ENCODE results near the gene SLC1A5. TPM values are rescaled to one million over a fixed set of nuclear protein-coding genes. Genes with fewer than 3 reads are reported as not detected.

Gene SLC1A5
- 249 and 272 TPM in 2 replicates for total RNA-seq (2014; rRNA removed; shearing (Covaris generic))
- 103 and 109 TPM in 2 replicates for polyA plus RNA-seq (2016; fragmentation: Nextera tagmentation; extraction: Ambion mirVana)
- long read RNA-seq, transcript SLC1A5-205 (7 exons, 2,031 nt) = minor isoform, 13 of 131 reads
- long read RNA-seq, transcript SLC1A5-203 (8 exons, 2,882 nt) = major isoform, 96 of 131 reads
- long read RNA-seq, partial matches to known transcripts = 9 of 131 reads
- long read RNA-seq, other reads (novel, unspliced or antisense) = 9 of 131 reads

DNA sequence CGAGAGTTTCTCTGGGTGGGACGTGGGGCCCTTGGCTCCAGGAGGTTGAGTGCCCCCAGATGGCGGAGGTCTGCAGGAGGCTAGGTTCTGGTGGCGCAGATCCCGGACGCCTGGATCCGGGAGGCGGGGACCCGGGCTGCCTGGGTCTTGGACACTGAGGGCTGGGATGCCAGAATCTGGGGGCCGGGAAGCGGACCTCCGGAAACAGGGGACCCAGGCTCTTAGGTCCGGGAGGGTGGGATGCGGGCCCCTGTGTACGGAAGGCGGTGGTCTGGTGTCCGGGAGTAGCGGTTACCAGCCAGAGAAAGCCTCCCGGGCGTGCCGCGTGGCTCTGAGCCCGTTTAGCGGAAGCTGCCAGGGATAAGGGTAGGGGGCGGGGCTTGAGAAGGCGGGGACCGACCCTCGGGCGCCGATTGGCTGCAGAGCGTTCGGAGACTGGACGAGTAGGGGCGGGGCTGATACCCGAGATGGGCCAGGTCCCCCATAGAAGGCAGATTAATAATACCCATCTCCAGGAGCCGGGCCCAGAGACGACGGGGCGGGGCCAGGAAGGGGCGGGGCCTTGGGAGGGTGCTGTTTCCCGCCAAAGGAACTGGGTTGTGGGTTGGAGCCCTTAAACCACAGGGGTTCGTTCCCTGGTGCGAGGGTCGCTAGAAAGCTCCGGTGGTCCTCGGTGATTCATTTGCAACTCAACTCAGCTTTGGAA is at the start of gene SLC1A5:
Gene SLC1A5 (minus strand): TSS at position 333 of the 706 bp plus-strand sequence. CDS start 629 bp downstream, outside the sequence.
- peak; percentile 74 for ATAC-seq
- no peak for TF ChIP-seq JUNB (IDR thresholded peaks at IDR 0.05; ENCODE audit: unreplicated experiment)
- no peak for TF ChIP-seq STAT1 (IDR thresholded peaks at IDR 0.05; ENCODE audit: unreplicated experiment)
- TF ChIP-seq ZNF462 (CRISPR knock-in tag; IDR thresholded peaks at IDR 0.05) = no peak
- TF ChIP-seq EZH2phosphoT487 (IDR thresholded peaks at IDR 0.05; ENCODE audit: unreplicated experiment) = no peak
- no peak for TF ChIP-seq ZNF331 (CRISPR knock-in tag; IDR thresholded peaks at IDR 0.05; ENCODE audit: low read depth)
- no peak for TF ChIP-seq CREB1 (CRISPR knock-in tag; IDR thresholded peaks at IDR 0.05; ENCODE audit: low read depth)
- no peak for TF ChIP-seq EZH2 (IDR thresholded peaks at IDR 0.05; ENCODE audit: low read depth, unreplicated experiment)
- TF ChIP-seq ETS1 (IDR thresholded peaks at IDR 0.05) = peak; percentile 61; the same call in 1 of the 2 replicates
- TF ChIP-seq ZNF114 (CRISPR knock-in tag; IDR thresholded peaks at IDR 0.05) = no peak
- peak; percentile 100 for TF ChIP-seq POLR2AphosphoS5 (IDR thresholded peaks at IDR 0.05; ENCODE audit: low read depth)
- no peak for TF ChIP-seq CTCF (conservative IDR thresholded peaks at IDR 0.05; ENCODE audit: low read depth in 2 of 2)
- no peak for TF ChIP-seq NANOG (IDR thresholded peaks at IDR 0.05; ENCODE audit: borderline replicate concordance)
- TF ChIP-seq REST (IDR thresholded peaks at IDR 0.05; ENCODE audit: unreplicated experiment) = peak; percentile 21

More for the DNA sequence above, at the start of gene SLC1A5:
- H3K4me3 Mint-ChIP-seq = peak within 1 kb of the TSS; percentile 97
- Histone ChIP-seq H3K4me1 (ENCODE audit: insufficient read depth) (peaks cover 26% of the 10 kb centered on the region), H3K27ac (ENCODE audit: low read depth) (no peak within 1 kb of the TSS; the same call in 1 of the 2 replicates), H3K36me3 (ENCODE audit: insufficient read depth) (peaks cover 17% of the 10 kb centered on the region), H3K9me2 (ENCODE audit: insufficient read depth) (no peaks in the 10 kb centered on the region), H3K4me3 (peak within 1 kb of the TSS; percentile 98), H4K20me1 (replicated peaks; ENCODE audit: insufficient read depth) (peaks cover 22% of the 10 kb centered on the region), H3K4me2 (peak within 1 kb of the TSS; percentile 99), H3F3A (replicated peaks; ENCODE audit: low read depth) (peaks cover 22% of the 10 kb centered on the region), H2AFZ (no peak within 1 kb of the TSS), H3K79me2 (replicated peaks; ENCODE audit: insufficient read depth) (peaks cover 49% of the 10 kb centered on the region), H3K27me3 (ENCODE audit: insufficient read depth) (peaks cover 6% of the 10 kb centered on the region)
- peak; percentile 99 for DNase-seq (ENCODE audit: low spot score)
- peak within 1 kb of the TSS; percentile 100 for H3K27ac Mint-ChIP-seq
- H3K27me3 Mint-ChIP-seq (ENCODE audit: insufficient read depth, low read depth, poor library complexity) = peaks cover 32% of the 10 kb centered on the region
- H3K9me3 Mint-ChIP-seq = peaks cover 5% of the 10 kb centered on the region; the same call in 1 of the 3 replicates
- peaks cover 42% of the 10 kb centered on the region for H3K36me3 Mint-ChIP-seq (ENCODE audit: low read depth)
- H3K4me1 Mint-ChIP-seq = peaks cover 31% of the 10 kb centered on the region
